DMS 273 treated with DMSO at 0.1 percent for 48 hours (cell line): ENCODE results near the gene GRIN2A.
"Not testable (repeated sequence)": the region's sequence is repeated elsewhere in the genome, so short reads cannot be mapped to it uniquely, and the experiment has no call there.

Source experiments
- DNase-seq: peaks from one replicate; lab custom pipeline; 2025; lab: John Stamatoyannopoulos, UW

Gene GRIN2A

GRCh38 chr16:9911989-9912388, 270.2 kb downstream of the GRIN2A start:
- no peak for DNase-seq

DNA sequence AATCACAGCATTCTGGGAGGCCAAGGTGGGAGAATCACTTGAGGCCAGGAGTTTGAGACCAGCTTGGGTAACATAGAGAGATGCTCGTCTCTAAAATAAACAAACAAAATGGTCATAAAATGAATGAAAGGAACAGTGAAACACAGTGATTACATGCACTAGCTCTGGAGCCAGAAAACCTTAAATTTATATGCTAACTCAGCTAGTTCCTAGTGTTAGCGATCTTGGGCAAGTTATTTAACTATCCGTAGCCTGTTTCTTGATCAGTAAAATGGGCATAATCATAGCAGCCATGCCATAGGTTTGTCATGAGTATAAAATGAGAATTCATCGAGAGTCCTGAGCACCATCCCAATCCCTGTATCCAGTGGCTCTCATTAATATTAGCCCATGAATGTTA, 271.0 kb downstream of the GRIN2A start:
- DNase-seq: no peak

- no peak for DNase-seq
Observed at GRCh38 chr16:9909072-9909825, 273.0 kb downstream of the GRIN2A start.

DNA sequence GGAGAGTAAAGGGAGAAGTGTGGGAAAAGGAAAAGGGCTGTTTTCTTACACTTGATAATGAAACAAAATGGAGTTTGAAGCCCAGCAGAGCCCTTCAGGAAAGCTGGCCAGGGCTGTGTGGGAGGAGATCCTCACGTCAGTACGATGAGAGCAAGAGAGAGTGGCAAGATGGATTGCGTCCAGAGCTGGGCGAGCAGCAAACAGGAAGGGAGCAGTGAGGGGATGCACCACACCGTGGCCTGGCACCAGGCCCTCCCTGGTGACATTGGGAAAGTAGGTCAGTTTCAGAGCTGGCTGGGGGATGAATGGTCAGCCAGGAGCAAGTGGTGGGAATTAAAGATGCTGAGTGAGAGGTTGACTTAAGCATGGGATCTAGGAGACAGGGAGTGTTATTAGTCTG, 273.6 kb downstream of the GRIN2A start:
- DNase-seq: no peak

DNA sequence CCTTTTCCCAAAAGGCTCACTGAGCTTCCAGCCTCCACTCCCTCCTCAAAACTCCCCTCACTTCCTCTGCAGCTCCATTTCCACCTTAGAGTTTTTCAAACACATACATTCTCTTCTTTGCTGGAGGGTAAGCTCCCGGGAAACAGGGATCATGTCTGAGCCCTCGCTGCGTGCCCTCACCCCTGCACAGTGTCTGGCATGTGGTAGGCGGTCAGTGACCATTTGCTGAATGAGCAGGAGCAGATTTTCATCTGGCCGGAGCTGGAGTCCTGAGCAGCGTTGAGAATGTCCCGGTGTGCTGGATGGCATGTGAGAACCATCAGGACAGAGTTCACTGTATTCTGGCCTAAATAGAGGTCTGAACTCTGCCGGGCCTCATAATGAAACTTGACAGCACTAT, 274.5 kb downstream of the GRIN2A start:
- DNase-seq: no peak

DNA sequence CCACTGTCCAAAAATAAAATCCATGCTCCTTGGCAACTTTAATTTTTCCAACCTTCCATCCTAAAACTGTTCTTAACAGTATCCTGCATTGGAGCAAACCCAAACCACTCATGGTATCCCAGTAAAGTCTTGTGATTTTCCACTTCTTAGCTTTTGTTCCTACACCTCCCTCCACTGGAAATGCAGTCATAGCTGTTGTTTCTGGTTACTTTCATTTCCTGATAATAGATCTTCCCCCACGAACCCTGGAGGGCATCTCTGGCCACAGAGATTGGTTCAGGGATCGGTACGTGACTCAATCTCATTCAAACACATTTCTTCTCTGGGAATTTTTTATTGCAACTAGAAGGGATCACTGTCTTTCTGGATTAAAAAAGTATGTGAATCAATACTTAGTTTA, 276.0 kb downstream of the GRIN2A start:
- DNase-seq: no peak

- no peak for DNase-seq
Observed at GRCh38 chr16:9904526-9904925, 277.7 kb downstream of the GRIN2A start.

DNA sequence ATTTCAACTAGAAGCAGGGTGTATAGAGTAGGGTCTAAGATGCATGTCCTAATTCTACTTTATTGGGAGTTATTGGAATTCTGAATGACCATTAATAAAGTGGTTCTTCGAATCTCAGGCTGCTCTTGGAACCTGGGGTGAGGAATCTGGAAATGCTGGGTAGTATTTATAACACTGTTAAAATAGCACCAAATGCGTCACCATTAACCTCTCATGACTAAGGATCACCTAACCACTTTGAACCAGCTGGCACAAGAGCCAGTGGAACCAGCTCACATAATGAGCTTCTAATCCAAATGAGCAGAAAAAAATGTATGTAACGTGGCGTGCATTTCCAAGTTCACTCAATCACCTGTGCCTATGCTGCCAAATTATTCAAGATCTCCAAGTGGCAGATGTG, 281.7 kb downstream of the GRIN2A start:
- no peak for DNase-seq

DNA sequence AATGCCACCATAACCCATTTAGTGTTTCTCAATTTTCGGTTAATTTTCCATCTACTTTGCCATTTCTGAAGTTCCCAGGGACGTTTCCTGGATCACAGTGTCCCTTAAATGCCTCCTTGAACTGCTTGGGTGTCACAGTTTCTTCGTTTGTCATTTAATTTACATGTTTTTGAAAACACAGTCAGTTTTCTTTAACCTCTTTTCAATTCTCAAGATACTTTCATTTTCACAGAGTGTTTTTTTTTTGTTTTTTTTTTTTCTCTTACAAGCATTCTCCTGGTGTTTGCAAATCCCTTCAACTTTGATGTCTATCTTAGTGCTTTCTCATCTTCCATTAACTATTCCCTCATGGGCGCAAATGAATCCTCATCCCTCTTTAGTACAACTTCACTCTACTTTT, 283.7 kb downstream of the GRIN2A start:
- DNase-seq: no peak

DNA sequence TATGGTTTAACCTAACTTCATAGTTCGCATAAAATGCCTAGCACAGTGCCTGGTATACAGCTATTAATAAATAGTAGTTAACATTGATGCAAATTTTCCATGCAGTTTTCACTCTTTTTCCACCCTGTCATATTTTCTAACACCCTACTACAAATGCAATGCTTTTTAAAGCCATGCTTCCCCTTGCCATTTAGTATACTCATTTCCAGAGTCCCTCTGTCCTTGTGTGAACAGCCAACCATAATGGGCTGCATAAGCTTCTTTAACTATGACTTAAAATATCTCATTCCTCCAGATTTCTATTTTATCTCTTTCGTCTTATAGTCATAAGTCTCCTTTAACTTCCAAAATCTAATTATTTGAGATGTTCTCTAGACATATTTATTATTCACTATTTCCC, 284.1 kb downstream of the GRIN2A start:
- no peak for DNase-seq

DNA sequence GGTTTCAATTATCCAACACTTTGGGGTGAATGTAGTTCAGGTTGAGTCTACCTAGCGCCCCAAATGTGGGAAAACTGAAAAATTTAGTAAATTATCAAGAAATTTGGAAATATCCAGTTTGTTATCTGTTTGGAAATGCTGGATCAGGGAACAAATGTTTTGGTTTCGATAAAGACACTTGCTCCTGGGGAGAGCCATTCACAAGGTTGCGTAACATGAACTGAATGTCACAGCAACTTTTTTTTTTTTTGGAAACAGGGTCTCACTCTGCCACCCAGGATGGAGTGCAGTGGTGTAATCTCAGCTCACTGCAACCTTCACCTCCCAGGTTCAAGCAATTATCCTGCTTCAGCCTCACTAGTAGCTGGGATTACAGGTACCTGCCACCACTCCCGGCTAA, 286.4 kb downstream of the GRIN2A start:
- no peak for DNase-seq

- DNase-seq: no peak
Observed at GRCh38 chr16:9885876-9886275, 296.4 kb downstream of the GRIN2A start.

DNA sequence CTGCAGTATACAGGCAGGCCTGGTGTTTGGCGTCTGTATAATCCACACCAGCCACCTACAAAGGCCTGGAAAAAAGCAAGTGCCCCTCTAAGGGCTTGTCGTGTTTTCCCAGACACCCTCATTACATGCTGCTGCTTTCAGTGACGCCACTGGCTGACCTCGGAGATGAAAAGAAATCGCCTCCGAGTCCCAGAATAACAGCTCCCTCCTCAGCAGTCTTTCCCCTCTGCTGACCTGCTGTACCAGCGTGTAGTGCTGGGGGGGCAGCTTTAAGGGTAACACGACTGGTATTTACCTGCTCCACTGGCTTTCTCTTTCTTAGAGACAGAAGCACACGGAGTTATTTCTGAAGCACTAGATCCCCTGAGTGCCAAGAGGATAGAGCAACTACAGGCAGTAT, 296.8 kb downstream of the GRIN2A start:
- no peak for DNase-seq

DNA sequence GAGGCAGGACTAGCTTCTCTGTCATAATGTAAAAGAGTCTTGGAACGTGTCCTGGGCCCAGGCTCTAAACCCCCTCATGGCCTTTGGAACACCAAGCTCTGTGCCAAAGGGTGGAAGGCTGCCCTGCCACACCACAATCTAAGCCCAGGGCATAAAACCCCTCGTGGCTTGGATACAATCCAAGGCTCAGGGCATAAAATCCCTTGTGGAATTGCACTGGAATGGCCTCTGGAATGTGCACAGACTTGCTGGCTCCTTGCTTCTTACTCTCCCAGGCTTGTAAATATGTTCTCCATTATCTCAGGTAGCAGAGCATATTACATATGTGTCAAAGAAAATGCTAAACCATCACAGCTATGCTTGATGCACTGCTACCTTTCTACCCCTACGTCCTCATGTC, 306.2 kb downstream of the GRIN2A start:
- not testable (repeated sequence) for DNase-seq

DNA sequence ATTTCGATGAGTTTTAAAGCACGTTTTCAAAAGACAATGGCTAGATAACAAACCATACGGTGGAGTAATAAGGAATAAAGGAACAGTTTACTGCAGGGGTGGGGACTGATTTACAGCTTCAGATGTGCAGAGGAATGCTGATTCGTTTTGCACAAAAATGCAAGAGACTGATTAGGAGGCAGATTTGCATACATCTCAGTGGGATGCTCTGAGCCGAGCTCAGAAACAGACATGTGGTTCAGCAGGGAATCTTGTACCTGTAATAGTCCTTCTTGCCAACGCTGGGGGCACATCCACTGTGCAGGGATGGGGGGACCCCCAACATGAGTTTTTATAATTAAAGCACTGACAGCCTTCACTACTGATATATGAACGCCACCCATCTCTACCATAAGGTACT, 308.0 kb downstream of the GRIN2A start:
- DNase-seq: no peak

DNA sequence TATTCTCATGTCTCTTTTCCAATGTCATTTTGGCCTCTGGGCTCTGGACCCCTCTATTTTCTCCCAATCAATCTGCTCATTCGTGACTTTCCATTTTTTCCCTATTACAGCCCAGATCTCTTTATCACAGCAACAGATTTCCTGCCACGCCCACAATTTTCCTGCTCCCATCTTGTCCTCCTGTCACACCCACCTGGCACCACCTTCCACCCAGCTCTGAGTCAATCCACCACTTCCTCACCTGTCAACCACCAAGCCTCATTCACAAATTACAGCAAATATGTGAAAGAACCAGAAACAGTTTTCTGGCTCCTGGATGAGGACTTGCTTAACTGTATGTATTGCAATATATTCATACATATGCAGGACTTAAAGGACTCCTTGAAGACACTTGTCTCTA, 311.3 kb downstream of the GRIN2A start:
- no peak for DNase-seq

DNA sequence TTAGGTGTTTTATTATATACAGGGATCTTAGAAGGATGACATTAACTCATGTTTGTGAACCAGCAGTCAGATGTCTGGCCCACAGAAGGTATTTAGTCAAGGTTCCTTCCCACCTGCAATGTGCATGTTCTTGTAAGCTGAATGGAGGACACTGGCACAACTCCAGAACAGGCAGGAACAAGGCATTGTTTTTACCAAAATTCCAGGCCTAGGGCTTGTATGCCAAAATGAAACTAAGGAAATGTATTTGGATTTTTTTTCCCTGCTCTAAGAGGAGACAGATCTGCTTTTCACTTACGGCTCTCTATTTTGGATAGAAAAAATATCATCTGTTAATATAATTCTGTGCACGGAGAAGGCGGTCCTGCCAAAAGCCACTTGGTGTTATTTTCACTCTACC, 312.5 kb downstream of the GRIN2A start:
- DNase-seq: no peak

- no peak for DNase-seq
Observed at GRCh38 chr16:9868606-9869149, 313.6 kb downstream of the GRIN2A start.

DNA sequence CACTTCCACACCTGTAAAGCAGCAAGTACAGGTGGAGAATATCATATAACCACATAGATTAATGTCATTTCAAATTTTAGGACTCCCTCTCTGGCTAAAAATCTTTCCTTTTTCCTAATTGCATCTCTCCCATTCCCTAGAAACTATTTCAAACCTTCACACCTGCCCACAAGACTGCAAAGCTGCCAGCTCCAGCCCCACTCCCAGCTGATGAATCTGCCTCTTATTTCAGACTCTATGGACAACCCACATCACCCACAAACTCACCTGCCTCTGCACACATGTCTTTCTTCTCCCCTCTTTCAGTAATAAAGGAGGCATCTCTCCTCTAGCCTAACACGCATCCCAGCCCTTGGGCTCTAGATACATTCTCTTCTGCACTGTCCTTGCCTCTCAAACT, 315.1 kb downstream of the GRIN2A start:
- DNase-seq: no peak

DNA sequence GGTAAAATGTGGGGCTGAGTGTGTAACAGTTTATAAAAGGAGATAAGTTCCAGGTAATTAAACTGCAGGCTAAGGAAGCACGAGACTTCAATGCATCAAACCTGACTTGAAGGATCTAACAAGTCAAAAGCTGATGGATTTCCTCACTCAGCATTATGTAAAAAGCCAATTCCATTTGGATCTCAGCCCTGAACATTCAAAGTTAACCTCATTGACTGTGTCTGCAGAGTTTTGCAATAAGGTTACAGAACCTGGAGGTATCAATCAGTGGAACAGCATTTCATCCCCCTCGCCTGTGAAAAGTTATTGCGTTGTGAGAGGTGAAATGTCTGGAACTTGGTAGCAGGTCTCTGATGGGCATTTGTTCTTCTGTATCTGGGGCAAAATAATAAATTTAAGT, 317.8 kb downstream of the GRIN2A start:
- DNase-seq: no peak

GRCh38 chr16:9862327-9862726, 319.9 kb downstream of the GRIN2A start:
- DNase-seq: no peak

DNA sequence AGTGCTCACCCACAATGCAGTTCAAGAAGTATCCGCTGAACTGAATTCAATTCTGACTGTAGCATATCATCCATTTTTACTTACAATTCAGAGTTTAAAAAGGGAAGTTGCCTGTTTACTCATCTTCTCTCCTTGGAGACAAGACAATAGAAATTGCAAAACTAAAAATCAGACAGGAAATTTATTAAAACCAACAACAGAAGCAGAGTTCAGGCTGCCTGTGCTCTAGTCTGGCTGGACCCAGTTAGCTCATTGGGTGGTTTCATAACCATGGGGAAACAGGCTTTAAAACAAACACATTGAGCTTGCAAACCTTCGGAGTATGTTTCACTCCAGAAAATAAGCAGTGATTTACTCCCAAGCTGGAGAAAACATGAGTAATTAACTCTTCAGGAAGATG, 321.4 kb downstream of the GRIN2A start:
- DNase-seq: no peak

DNA sequence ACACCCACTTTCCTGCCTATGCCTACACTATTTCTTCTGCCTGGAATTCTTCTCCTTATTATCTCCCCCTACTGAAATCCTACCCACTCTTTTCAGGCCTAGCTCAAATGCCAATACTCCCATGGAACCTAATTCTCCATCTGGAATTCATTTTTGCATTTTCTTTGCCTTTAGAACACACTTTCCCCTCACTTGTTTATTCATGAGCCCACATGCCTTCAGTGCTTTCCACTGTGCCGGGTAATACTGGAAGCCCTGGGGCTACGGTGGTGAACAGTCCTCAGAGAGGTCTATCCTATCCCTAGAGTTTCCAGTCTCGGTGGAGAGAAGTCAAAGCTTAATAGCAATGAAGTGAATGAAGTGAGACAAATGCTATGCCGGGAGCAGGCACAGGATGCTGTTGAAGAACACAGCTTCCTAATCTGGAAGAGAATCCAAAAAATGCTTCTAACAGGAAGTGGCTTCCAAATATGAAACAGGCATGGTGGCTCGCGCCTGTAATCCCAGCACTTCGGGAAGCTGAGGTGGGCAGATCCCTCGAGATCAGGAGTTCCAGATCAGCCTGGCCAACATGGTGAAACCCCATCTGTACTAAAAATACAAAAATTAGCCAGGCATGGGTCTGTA, 322.4 kb downstream of the GRIN2A start:
- DNase-seq: no peak

DNA sequence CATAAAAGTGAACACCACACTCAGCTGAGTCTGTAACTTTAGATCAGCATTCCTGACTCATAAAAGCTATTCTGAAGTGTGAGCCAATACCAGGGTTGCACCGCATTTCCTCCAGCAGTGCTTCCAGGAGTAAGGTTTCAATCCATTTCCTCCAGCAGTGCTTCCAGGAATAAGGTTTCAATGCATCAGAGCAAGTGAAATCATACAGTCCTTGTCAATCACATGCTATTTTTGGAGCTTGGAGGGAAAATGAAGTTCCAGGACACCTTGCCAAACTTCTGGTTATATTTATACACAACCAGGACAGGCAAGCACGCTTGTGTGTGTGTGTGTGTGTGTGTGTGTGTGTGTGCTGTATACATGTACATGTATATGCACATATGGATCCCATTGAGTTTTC, 327.6 kb downstream of the GRIN2A start:
- DNase-seq: no peak
